ENCODE data around the gene CDR2L.

CDR2L gene

GRCh38 chr17:74987418-74987908 lies at the start of gene CDR2L:
Gene CDR2L, plus strand, starts transcription at chr17:74987632. Its CDS starts 412 bp downstream, at chr17:74988044.
- peak; percentile 93 for DNase-seq

- DNase-seq: no peak
Measured at GRCh38 chr17:74938194-74938950, 49.1 kb upstream of the CDR2L start.

DNA sequence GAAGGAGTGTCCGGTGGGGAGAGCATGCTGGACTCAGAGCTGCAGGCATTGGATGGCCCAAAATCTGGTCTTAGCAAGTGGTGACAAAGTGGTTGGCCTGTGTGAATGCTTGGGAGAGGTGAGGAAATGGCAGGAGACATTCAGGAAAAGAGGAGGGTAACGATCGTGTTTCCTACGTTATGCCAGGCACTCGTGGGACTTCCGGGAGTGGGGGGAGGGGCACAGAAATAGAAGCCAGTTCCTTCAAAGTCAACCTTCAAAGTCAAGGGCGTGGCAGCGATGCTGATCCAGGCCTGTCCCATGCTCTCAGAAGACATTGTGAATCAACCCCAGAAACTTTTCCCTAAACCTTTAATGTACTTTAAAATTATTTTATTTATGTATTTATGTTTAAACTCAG lies 47.9 kb upstream of the CDR2L start:
- no peak for DNase-seq

DNA sequence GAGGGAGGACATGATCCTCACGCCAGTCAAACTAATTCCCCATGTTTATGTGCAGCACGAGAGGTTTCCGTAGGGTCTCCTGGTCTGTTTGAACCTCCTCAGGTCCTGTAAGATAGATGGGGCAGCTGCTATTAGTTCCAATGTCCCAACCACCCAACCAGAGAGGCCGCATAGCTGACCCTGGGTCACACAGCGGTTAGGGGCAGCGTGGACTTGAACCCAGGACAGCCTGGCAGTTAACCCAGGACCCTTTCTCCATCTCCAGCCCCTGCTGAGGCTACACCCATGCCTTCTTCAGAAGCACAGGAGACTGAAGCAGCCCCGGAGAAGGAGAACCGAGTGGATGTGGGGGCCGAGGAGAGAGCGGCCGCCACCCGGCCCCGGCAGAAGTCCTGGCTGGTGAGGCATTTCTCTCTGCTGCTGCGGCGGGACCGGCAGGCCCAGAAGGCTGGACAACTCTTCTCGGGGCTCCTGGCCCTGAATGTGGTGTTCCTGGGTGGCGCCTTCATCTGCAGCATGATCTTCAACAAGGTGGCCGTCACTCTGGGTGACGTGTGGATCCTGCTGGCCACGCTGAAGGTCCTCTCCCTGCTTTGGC lies 46.2 kb upstream of the CDR2L start:
- DNase-seq: no peak

GRCh38 chr17:74943808-74944522 lies 43.5 kb upstream of the CDR2L start:
- DNase-seq: no peak

DNA sequence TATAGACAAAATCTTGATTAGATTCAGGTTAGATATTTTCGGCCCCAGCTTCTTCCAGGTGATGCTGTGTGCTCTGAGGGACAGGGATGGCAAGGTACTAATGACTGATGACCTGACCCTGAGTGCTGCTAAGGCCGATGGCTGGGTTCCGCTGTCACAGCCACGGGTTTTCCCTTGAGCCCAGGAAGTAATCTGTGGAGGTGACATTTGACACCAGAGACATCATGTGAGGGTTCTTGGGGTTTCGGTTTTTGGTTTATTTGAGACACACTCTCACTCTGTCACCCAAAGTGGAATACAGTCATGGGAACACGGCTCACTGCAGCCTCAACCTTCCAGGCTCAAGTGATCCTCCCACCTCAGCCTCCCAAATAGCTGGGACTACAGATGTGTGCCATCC lies 41.9 kb upstream of the CDR2L start:
- DNase-seq: no peak

DNA sequence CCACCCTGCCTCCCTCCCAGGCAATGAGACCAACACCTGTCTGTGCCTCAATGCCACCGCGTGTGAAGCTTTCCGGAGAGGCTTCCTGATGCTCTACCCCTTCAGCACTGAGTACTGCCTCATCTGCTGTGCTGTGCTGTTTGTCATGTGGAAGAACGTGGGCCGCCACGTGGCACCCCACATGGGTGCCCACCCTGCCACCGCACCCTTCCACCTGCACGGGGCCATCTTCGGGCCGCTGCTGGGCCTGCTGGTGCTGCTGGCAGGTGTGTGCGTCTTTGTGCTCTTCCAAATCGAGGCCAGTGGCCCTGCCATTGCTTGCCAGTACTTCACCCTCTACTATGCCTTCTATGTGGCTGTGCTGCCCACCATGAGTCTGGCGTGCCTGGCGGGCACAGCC lies 40.8 kb upstream of the CDR2L start:
- no peak for DNase-seq

DNA sequence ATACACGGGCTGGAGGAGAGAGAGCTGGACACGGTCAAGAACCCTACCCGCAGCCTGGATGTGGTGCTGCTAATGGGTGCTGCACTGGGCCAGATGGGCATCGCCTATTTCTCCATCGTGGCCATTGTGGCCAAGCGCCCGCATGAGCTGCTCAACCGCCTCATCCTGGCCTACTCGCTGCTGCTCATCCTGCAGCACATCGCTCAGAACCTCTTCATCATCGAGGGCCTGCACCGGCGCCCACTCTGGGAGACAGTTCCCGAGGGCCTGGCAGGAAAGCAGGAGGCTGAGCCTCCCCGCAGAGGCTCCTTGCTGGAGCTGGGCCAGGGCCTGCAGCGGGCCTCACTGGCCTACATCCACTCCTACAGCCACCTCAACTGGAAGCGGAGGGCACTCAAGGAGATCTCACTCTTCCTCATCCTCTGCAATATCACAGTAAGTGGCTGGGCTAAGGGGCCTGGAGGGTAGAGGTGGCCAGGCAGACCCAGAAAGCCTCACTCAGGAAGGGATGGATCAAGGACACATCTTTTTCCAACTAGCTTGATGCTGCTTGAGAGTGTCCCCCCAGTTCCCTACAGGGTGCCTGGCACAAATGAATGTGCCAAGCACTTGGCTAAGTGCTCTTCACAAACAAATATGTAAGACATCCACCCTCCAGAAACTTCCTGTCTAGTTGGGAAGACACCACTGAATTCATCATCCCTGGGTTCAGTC lies 40.2 kb upstream of the CDR2L start:
- DNase-seq: no peak

GRCh38 chr17:74949455-74950115 lies 37.8 kb upstream of the CDR2L start:
- DNase-seq: no peak

- no peak for DNase-seq
Measured at GRCh38 chr17:74950207-74950606, 37.2 kb upstream of the CDR2L start.

GRCh38 chr17:74951065-74951464 lies 36.4 kb upstream of the CDR2L start:
- no peak for DNase-seq

GRCh38 chr17:74951680-74952421 lies 35.6 kb upstream of the CDR2L start:
- no peak for DNase-seq

DNA sequence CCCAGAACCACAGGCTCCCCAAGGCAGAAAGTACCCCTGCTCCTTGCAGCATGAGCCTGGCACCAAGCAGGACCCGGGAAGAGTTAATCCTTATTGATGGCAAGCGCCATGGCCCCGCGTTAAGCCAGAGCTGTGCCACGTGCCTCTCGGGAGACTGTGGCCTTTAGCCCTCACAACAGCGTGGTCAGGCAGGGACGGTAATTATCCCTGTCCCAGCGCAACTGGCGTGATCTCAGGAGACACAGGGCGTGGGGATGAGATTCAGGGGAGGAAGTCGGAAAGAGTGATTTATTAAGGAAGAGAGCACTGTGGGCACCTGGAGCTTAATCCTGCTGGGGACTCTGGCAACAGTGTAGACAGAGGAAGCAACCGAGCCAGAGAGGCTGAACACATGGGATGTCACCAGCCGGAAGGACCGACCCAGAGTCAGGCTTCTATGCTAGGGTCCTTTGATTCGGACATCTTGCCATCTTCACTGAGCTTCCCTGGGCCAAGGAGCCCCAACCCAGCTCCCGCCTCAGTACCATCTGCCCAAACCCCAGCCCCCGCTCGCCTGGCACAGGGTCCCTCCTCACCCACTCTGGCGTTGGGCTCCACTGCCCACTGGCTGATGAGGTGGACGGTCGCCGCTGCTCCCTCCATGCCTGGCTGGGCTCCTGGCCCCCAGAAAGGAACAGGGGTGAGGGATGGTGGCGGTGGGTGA lies 34.9 kb upstream of the CDR2L start:
- no peak for DNase-seq

DNA sequence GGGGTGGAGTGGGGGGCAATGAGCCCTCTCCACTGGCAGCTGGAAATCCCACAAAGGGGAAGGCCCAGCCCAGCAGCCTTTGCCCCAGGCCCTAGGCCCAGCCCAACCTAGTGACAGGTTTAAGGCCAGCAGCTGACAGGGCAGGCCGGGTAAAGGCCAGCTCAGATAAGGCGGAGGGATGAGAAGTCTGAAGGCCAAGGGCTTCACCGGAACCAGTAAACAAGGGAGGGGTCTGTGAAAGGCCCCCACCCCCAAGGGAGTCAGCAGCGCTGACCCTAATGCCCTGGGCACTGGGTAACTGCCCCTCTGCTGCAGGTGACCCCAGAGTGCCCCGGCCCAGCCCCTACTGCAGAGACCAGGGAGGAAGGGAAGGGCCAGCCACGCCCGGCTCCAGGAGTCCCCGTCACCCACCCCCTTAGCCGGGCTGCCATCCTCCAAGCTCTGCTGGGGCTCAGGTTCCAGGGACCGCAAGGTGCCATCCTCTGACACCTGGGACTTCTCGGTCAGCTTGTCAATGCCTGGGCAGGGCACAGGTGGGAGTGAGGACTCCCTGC lies 34.2 kb upstream of the CDR2L start:
- DNase-seq: no peak

- no peak for DNase-seq
Measured at GRCh38 chr17:74954115-74954514, 33.3 kb upstream of the CDR2L start.

DNA sequence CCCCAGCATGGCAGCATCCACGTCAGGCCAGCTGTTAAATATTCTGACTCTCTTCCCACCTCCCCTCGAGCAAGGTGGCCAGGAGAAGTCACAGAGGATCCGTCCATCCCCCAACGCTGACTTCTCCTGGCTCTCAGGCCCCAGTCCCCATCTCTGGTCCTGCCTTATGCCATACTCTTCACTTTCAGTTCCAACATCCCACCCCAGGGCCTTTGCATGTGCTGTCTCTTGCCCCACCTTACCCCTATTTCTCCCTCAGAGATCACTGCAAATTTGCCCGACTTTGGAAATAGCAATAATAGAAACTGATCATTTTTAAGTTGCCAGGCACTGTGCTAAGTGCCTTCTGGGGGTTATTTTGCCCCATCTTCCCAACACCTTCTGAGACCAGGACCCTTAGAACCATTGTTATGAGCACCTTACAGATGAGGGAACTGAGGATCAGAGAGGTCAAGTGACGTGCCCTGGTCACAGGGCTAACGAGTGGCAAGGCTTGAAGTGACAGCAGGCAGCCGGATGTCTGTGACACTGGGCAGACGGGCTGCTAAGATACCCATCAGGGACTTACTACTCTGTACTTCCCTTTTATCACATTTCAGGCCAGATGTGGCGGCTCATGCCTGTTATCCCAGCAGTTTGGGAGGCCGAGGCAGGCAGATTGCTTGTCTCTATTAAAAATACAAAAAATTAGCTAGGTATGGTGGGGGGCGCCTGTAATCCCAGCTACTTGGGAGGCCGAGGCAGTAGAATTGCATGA lies 32.6 kb upstream of the CDR2L start:
- DNase-seq: no peak

DNA sequence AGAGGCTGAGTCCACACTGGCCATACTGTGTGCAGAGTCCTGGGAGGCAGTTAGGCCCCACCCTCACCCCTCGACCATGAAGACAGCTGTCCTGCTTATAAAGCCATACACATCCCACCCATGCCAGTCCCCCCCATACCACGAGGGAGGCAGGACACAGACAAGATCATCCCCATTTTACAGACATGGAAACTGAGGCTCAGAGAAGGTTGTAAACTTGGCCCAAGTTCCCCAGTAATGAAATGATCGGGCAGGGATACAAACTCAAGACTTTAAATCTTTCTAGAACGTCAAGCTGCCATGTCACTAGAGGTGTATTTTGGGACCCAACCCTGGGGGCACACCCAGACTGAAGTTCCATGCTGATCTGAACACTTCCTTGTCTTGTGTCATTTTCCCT lies 31.3 kb upstream of the CDR2L start:
- no peak for DNase-seq

DNA sequence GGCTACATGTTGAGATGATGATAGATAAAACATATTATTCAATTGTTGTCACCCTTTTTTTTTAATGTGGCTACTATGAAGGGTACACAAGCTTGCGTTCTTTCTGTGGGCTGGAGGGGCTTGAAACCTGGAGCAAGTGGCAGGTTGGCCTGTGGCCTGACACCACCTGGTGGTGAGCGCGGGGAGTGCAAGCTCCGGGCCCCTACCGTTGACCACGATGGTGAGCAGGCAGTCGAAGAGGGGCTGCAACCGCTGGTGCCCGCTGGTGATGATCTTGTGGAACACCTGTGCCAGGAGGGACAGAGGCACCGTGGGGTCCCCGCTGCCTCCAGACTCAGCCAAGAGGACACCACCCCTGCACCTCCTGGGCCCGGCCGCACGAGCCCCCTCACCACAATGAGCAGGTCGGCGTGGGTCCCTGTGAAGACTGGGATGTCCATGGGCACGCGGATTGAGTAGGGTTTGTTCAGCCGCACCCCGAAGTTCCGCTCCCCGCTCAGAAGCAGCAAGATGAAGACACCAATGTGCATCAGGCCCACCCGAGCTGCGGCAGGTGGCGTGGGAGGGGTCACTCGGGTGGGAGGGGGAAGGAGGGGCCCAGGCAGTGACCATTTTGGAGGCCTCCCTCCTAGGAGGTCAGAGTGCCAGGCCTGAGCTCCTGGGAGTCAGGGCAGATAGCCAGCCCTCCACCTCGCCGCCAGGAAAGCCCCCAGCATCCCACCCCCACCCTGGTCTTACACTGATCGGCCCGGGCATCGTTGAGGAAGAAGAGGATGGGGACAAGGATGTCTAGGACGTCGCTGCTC lies 29.3 kb upstream of the CDR2L start:
- DNase-seq: peak; percentile 82

- DNase-seq: no peak
Measured at GRCh38 chr17:74959826-74960515, 27.5 kb upstream of the CDR2L start.

All from stimulated activated CD4-positive, alpha-beta T cell treated with anti-CD3 and anti-CD28 coated beads, Interleukin-12 subunit alpha, Interleukin-12 subunit beta, amount 100 ng/mL, for 4 hours (primary cell).